Measurements from ENCODE around the gene TCFL5.

Gene TCFL5

GRCh38 chr20:62825986-62826645 lies 35.5 kb downstream of the TCFL5 start:
- H3K4me3 Mint-ChIP-seq: no peak overlapping the region
- no peaks in the 10 kb centered on the region for H3K4me1 Mint-ChIP-seq
- H3K27me3 Mint-ChIP-seq (ENCODE audit: low read depth): no peaks in the 10 kb centered on the region
- H3K9me3 Mint-ChIP-seq: no peaks in the 10 kb centered on the region
- TF ChIP-seq CTCF (IDR thresholded peaks at IDR 0.05; ENCODE audit: unreplicated experiment in 3 of 3): no peak
- H3K27ac Mint-ChIP-seq: no peak overlapping the region
- H3K36me3 Mint-ChIP-seq (ENCODE audit: low read depth): no peaks in the 10 kb centered on the region

- Mint-ChIP-seq H3K9me3 (no peaks in the 10 kb centered on the region), H3K27me3 (ENCODE audit: low read depth) (no peaks in the 10 kb centered on the region)
Measured at GRCh38 chr20:62825333-62825985, 36.2 kb downstream of the TCFL5 start.

GRCh38 chr20:62824476-62825332 lies 36.9 kb downstream of the TCFL5 start:
- peak overlapping the region in 1 of 3 experiments; percentile 32 for H3K4me3 Mint-ChIP-seq
- no peaks in the 10 kb centered on the region for H3K4me1 Mint-ChIP-seq
- H3K36me3 Mint-ChIP-seq (ENCODE audit: low read depth): no peaks in the 10 kb centered on the region
- no peak overlapping the region for H3K27ac Mint-ChIP-seq
- TF ChIP-seq CTCF (IDR thresholded peaks at IDR 0.05; ENCODE audit: unreplicated experiment in 3 of 3): no peak
- H3K27me3 Mint-ChIP-seq (ENCODE audit: low read depth): no peaks in the 10 kb centered on the region
- H3K9me3 Mint-ChIP-seq: no peaks in the 10 kb centered on the region

More at GRCh38 chr20:62825333-62825985, 36.2 kb downstream of the TCFL5 start:
- no peak overlapping the region for H3K27ac Mint-ChIP-seq
- no peaks in the 10 kb centered on the region for H3K4me1 Mint-ChIP-seq
- no peak for TF ChIP-seq CTCF (IDR thresholded peaks at IDR 0.05; ENCODE audit: unreplicated experiment in 3 of 3)
- H3K4me3 Mint-ChIP-seq: no peak overlapping the region
- H3K36me3 Mint-ChIP-seq (ENCODE audit: low read depth): no peaks in the 10 kb centered on the region

GRCh38 chr20:62823688-62824475 lies 37.7 kb downstream of the TCFL5 start:
- H3K4me1 Mint-ChIP-seq: no peaks in the 10 kb centered on the region
- no peaks in the 10 kb centered on the region for H3K36me3 Mint-ChIP-seq (ENCODE audit: low read depth)
- no peak overlapping the region for H3K4me3 Mint-ChIP-seq

More at GRCh38 chr20:62823688-62824475, 37.7 kb downstream of the TCFL5 start:
- Mint-ChIP-seq H3K27ac (peak overlapping the region in 1 of 3 experiments; percentile 61), H3K9me3 (no peaks in the 10 kb centered on the region), H3K27me3 (ENCODE audit: low read depth) (no peaks in the 10 kb centered on the region)
- TF ChIP-seq CTCF (IDR thresholded peaks at IDR 0.05; ENCODE audit: unreplicated experiment in 3 of 3): no peak
